Transverse colon (tissue), 4 donors: ENCODE results near the gene ZDHHC13.

Source experiments
- CTCF ChIP-seq, 5 experiments: fragments of 200-600 bp in 3 of 5; fragments of 450-650 bp in 2 of 5; sonication (generic) in 3 of 5; IDR thresholded peaks; 1 replicate in 2 of 5; 2 replicates in 3 of 5; pipeline ENCODE4 v1.5.1; 2016 to 2017; ENCODE audit warnings: antibody characterized with exemption in 5 of 5, inconsistent platforms in 3 of 5, mild to moderate bottlenecking in 2 of 5, moderate library complexity in 1 of 5
- POLR2A ChIP-seq: fragments of 450-650 bp; IDR thresholded peaks from one replicate; pipeline ENCODE4 v1.6.1; 2016; ENCODE audit warnings: antibody characterized with exemption, mild to moderate bottlenecking, moderate library complexity
- POLR2AphosphoS5 ChIP-seq, 3 donors: sonication (generic); formaldehyde crosslinking; IDR thresholded peaks; one replicate each; pipeline ENCODE4 v1.6.1; 2016; ENCODE audit warnings: antibody characterized with exemption in 3 of 3

DNA sequence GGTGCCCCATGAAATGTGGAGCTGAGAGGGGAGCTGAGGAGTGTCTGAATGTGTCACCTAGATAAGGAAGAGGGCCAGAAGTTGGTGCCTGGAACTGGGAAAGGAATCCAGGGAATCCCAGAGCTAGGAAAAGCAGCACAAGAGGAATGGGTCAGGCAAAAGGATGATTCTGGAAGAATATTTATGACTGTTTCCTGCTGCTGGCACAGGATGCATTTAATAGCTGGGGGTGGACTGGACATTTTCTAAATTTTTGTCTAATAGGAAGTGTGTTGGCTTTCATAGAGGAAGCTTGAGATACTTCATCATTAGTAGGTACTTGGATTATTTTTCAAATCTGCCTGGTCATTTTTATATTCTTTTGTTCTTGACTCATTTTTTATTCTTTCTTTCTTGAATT lies 39.0 kb upstream of the ZDHHC13 start:
- TF ChIP-seq CTCF (IDR thresholded peaks at IDR 0.05) (no peak), POLR2AphosphoS5 (IDR thresholded peaks at IDR 0.05) (no peak), POLR2A (no peak)
